ENCODE measurements around the gene NAPA. TPM values are rescaled to one million over a fixed set of nuclear protein-coding genes. Genes with fewer than 3 reads are reported as not detected.

The NAPA gene
- total RNA-seq, 3 donors from 2014 or later, result 82.4 to 117 (median 96.0) TPM

- no peak overlapping the region for H3K4me3 ChIP-seq
- intact Hi-C loops (cut with DNase I; ENCODE audit: low total_unique reads), result no loop called here
- no peak overlapping the region for H3K27ac ChIP-seq
- DNase-seq (ENCODE audit: low spot score in 2 of 2), result no peak
- H3K27me3 ChIP-seq, result no peaks in the 10 kb centered on the region
- no peak for TF ChIP-seq CTCF (IDR thresholded peaks at IDR 0.05)
- no peak for TF ChIP-seq POLR2AphosphoS5 (IDR thresholded peaks at IDR 0.05)
- no peak for TF ChIP-seq POLR2A (IDR thresholded peaks at IDR 0.05)
- H3K36me3 ChIP-seq, result no peaks in the 10 kb centered on the region
- no peaks in the 10 kb centered on the region for H3K4me1 ChIP-seq
- no peaks in the 10 kb centered on the region for H3K9me3 ChIP-seq
These were observed 19.8 kb upstream of the NAPA start for GRCh38 chr19:47534628-47535027.

- no peak overlapping the region for H3K27ac ChIP-seq
- H3K9me3 ChIP-seq, result no peaks in the 10 kb centered on the region
- TF ChIP-seq CTCF (IDR thresholded peaks at IDR 0.05) (no peak), POLR2A (IDR thresholded peaks at IDR 0.05) (no peak), POLR2AphosphoS5 (IDR thresholded peaks at IDR 0.05) (no peak)
- intact Hi-C loops (cut with DNase I; ENCODE audit: low total_unique reads), result no loop called here
- no peaks in the 10 kb centered on the region for H3K27me3 ChIP-seq
- no peak overlapping the region for H3K4me3 ChIP-seq
- H3K4me1 ChIP-seq, result no peaks in the 10 kb centered on the region
- H3K36me3 ChIP-seq, result no peaks in the 10 kb centered on the region
- no peak for DNase-seq (ENCODE audit: low spot score in 2 of 2)
These were observed 17.0 kb upstream of the NAPA start for GRCh38 chr19:47531640-47532387.

GRCh38 chr19:47529018-47529742, 14.3 kb upstream of the NAPA start:
- H3K36me3 ChIP-seq, result no peaks in the 10 kb centered on the region
- H3K4me3 ChIP-seq, result no peak overlapping the region
- H3K27ac ChIP-seq, result no peak overlapping the region
- H3K9me3 ChIP-seq, result no peaks in the 10 kb centered on the region
- no peaks in the 10 kb centered on the region for H3K27me3 ChIP-seq
- no peak for TF ChIP-seq CTCF (IDR thresholded peaks at IDR 0.05)
- TF ChIP-seq POLR2A (IDR thresholded peaks at IDR 0.05), result no peak
- TF ChIP-seq POLR2AphosphoS5 (IDR thresholded peaks at IDR 0.05), result no peak
- no peak for DNase-seq (ENCODE audit: low spot score in 2 of 2)
- intact Hi-C loops (cut with DNase I; ENCODE audit: low total_unique reads), result loop anchor here (5.0 kb wide), 1 partner anchor 1228 kb away; the partner anchor contains the start of gene FGF21
- H3K4me1 ChIP-seq, result no peaks in the 10 kb centered on the region

GRCh38 chr19:47526798-47527197, 11.9 kb upstream of the NAPA start:
- TF ChIP-seq POLR2A (IDR thresholded peaks at IDR 0.05), result no peak
- no peaks in the 10 kb centered on the region for H3K36me3 ChIP-seq
- no peaks in the 10 kb centered on the region for H3K27me3 ChIP-seq
- H3K4me1 ChIP-seq, result no peaks in the 10 kb centered on the region
- H3K27ac ChIP-seq, result no peak overlapping the region
- no peaks in the 10 kb centered on the region for H3K9me3 ChIP-seq
- H3K4me3 ChIP-seq, result no peak overlapping the region
- intact Hi-C loops (cut with DNase I; ENCODE audit: low total_unique reads), result loop anchor here (5.0 kb wide), 1 partner anchor 1231 kb away; the partner anchor contains the start of gene FGF21
- DNase-seq (ENCODE audit: low spot score in 2 of 2), result no peak

GRCh38 chr19:47523473-47523872, 8.6 kb upstream of the NAPA start:
- intact Hi-C loops (cut with DNase I; ENCODE audit: low total_unique reads), result no loop called here
- Histone ChIP-seq H3K4me3 (no peak overlapping the region), H3K4me1 (no peaks in the 10 kb centered on the region), H3K27me3 (no peaks in the 10 kb centered on the region), H3K27ac (no peak overlapping the region), H3K36me3 (no peaks in the 10 kb centered on the region), H3K9me3 (no peaks in the 10 kb centered on the region)
- TF ChIP-seq POLR2AphosphoS5 (IDR thresholded peaks at IDR 0.05), result no peak
- no peak for TF ChIP-seq POLR2A (IDR thresholded peaks at IDR 0.05)
- no peak for TF ChIP-seq CTCF (IDR thresholded peaks at IDR 0.05)
- no peak for DNase-seq (ENCODE audit: low spot score in 2 of 2)

All from breast epithelium (tissue), 4 donors.